ENCODE measurements around the gene NOP14. TPM values are rescaled to one million over a fixed set of nuclear protein-coding genes. Genes with fewer than 3 reads are reported as not detected.
"Not testable (repeated sequence)": the region's sequence is repeated elsewhere in the genome, so short reads cannot be mapped to it uniquely, and the experiment has no call there.

The NOP14 gene
- total RNA-seq, 1 experiment from 2014 or later = 19.2 TPM

DNA sequence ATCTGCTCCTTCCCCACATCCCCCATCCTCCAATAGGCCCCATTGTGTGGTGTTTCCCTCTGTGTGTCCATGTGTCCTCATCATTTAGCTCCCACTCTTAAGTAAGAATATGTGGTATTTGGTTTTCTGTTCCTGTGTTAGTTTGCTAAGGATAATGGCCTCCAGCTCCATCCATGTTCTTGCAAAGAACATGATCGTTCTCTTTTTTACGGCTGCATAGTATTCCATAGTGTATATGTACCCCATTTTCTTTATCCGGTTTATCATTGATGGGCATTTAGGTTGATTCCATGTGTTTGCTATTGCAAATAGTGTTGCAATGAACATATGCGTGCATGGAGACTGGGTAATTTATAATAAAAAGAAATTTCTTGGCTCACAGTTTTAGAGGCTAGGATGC, 31.7 kb upstream of the NOP14 start:
- Histone ChIP-seq H3K27ac (ENCODE audit: low read length) (no peak overlapping the region), H3K9me3 (ENCODE audit: low read length) (no peaks in the 10 kb centered on the region), H3K27me3 (ENCODE audit: low read length) (no peaks in the 10 kb centered on the region), H3K9me2 (replicated peaks; ENCODE audit: insufficient read depth, low read length) (no peaks in the 10 kb centered on the region), H2AFZ (ENCODE audit: low read length) (no peak overlapping the region), H4K20me1 (ENCODE audit: insufficient read depth, low read depth, low read length) (no peaks in the 10 kb centered on the region), H3K4me2 (ENCODE audit: low read depth, low read length, poor library complexity, severe bottlenecking) (no peak overlapping the region), H3K36me3 (ENCODE audit: insufficient read depth, low read length) (no peaks in the 10 kb centered on the region), H3K4me3 (ENCODE audit: low read length) (no peak overlapping the region), H3K79me2 (ENCODE audit: low read length) (no peaks in the 10 kb centered on the region), H3K4me1 (ENCODE audit: low read length) (peaks cover 4% of the 10 kb centered on the region; the same call in 1 of the 2 replicates), H3K9ac (ENCODE audit: low read length) (no peak overlapping the region)
- DNase-seq = no peak

- Histone ChIP-seq H3K9me3 (ENCODE audit: low read length) (peaks cover 2% of the 10 kb centered on the region; the same call in 1 of the 2 replicates), H3K4me2 (ENCODE audit: low read depth, low read length, poor library complexity, severe bottlenecking) (no peak overlapping the region), H3K9ac (ENCODE audit: low read length) (no peak overlapping the region), H2AFZ (ENCODE audit: low read length) (no peak overlapping the region), H3K79me2 (ENCODE audit: low read length) (no peaks in the 10 kb centered on the region), H3K36me3 (ENCODE audit: insufficient read depth, low read length) (no peaks in the 10 kb centered on the region), H3K9me2 (replicated peaks; ENCODE audit: insufficient read depth, low read length) (no peaks in the 10 kb centered on the region), H4K20me1 (ENCODE audit: insufficient read depth, low read depth, low read length) (no peaks in the 10 kb centered on the region), H3K4me1 (ENCODE audit: low read length) (no peaks in the 10 kb centered on the region), H3K4me3 (ENCODE audit: low read length) (no peak overlapping the region), H3K27me3 (ENCODE audit: low read length) (no peaks in the 10 kb centered on the region), H3K27ac (ENCODE audit: low read length) (no peak overlapping the region)
- no peak for DNase-seq
Observed at GRCh38 chr4:2991243-2991642, 28.0 kb upstream of the NOP14 start.

DNA sequence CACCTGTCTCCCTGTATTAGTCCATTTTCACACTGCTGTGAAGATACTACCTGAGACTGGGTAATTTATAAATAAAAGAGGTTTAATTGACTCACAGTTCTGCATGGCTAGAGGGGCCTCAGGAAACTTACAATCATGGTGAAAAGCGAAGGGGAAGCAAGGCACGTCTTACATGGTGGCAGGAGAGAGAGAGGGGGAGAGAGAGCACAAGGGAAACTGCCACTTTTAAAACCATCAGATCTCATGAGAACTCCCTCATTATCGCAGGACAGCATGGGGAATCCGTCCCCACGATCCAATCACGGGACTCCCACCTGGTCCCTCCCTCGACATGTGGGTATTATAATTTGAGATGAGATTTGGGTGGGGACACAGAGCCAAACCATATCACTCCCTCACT, 20.5 kb upstream of the NOP14 start:
- H4K20me1 ChIP-seq (ENCODE audit: insufficient read depth, low read depth, low read length); H3K27me3 ChIP-seq (ENCODE audit: low read length); H3K27ac ChIP-seq (ENCODE audit: low read length); H3K9me2 ChIP-seq (replicated peaks; ENCODE audit: insufficient read depth, low read length); H3K9ac ChIP-seq (ENCODE audit: low read length); H3K36me3 ChIP-seq (ENCODE audit: insufficient read depth, low read length); H3K9me3 ChIP-seq (ENCODE audit: low read length); DNase-seq; H3K4me2 ChIP-seq (ENCODE audit: low read depth, low read length, poor library complexity, severe bottlenecking); H2AFZ ChIP-seq (ENCODE audit: low read length); H3K4me3 ChIP-seq (ENCODE audit: low read length); H3K79me2 ChIP-seq (ENCODE audit: low read length); H3K4me1 ChIP-seq (ENCODE audit: low read length): not testable (repeated sequence)

- Histone ChIP-seq H3K9me3 (ENCODE audit: low read length) (peaks cover 8% of the 10 kb centered on the region), H3K4me2 (ENCODE audit: low read depth, low read length, poor library complexity, severe bottlenecking) (no peak overlapping the region), H3K79me2 (ENCODE audit: low read length) (no peaks in the 10 kb centered on the region), H3K4me1 (ENCODE audit: low read length) (no peaks in the 10 kb centered on the region), H3K9me2 (replicated peaks; ENCODE audit: insufficient read depth, low read length) (no peaks in the 10 kb centered on the region), H3K4me3 (ENCODE audit: low read length) (no peak overlapping the region), H3K36me3 (ENCODE audit: insufficient read depth, low read length) (no peaks in the 10 kb centered on the region; the same call in 1 of the 2 replicates), H3K27ac (ENCODE audit: low read length) (no peak overlapping the region), H3K27me3 (ENCODE audit: low read length) (no peaks in the 10 kb centered on the region; the same call in 1 of the 2 replicates), H3K9ac (ENCODE audit: low read length) (no peak overlapping the region), H2AFZ (ENCODE audit: low read length) (no peak overlapping the region), H4K20me1 (ENCODE audit: insufficient read depth, low read depth, low read length) (no peaks in the 10 kb centered on the region)
- no peak for DNase-seq
Observed at GRCh38 chr4:2982012-2982411, 18.8 kb upstream of the NOP14 start.

DNA sequence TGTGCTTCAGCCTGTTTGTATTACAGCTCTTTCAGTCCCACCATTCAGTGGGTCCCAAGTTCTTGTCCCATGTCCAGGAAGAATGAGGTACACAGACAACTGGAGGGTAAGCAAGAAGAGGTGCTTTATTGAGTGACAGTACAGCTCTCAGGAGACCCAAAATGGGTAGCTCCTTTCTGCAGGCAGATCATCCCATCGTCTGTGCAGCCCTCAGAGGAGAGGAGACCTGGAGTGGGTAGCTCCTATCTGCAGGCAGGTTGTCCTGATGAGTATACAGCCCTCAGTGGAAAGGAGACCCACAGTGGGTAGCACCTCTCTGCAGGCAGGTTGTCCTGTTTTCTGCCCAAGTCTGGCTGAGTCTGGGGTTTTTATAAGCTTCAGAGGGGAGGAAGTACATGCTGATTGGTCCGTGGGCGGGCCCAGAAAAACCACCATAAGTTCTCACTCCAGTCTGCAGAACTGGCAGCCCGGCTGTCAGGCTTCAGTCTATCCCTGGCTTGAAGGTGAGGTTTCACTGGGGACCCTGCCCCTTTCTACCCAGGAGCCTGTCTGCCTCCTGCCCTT, 18.1 kb upstream of the NOP14 start:
- peak; percentile 54 for DNase-seq

GRCh38 chr4:2977211-2978088, 14.2 kb upstream of the NOP14 start:
- H3K9me3 ChIP-seq (ENCODE audit: low read length) = peaks cover 7% of the 10 kb centered on the region; the same call in 1 of the 2 replicates
- H3K4me3 ChIP-seq (ENCODE audit: low read length) = no peak overlapping the region
- no peaks in the 10 kb centered on the region for H3K79me2 ChIP-seq (ENCODE audit: low read length)
- H3K9ac ChIP-seq (ENCODE audit: low read length) = no peak overlapping the region
- H3K4me1 ChIP-seq (ENCODE audit: low read length) = no peaks in the 10 kb centered on the region
- H3K9me2 ChIP-seq (replicated peaks; ENCODE audit: insufficient read depth, low read length) = no peaks in the 10 kb centered on the region
- H3K27me3 ChIP-seq (ENCODE audit: low read length) = no peaks in the 10 kb centered on the region; the same call in 1 of the 2 replicates
- DNase-seq = no peak
- no peaks in the 10 kb centered on the region; the same call in 1 of the 2 replicates for H3K36me3 ChIP-seq (ENCODE audit: insufficient read depth, low read length)
- no peak overlapping the region for H2AFZ ChIP-seq (ENCODE audit: low read length)
- H3K4me2 ChIP-seq (ENCODE audit: low read depth, low read length, poor library complexity, severe bottlenecking) = no peak overlapping the region
- H4K20me1 ChIP-seq (ENCODE audit: insufficient read depth, low read depth, low read length) = no peaks in the 10 kb centered on the region
- H3K27ac ChIP-seq (ENCODE audit: low read length) = no peak overlapping the region

More for the DNA sequence above, 18.1 kb upstream of the NOP14 start:
- no peak overlapping the region for H3K9ac ChIP-seq (ENCODE audit: low read length)
- H3K36me3 ChIP-seq (ENCODE audit: insufficient read depth, low read length) = no peaks in the 10 kb centered on the region; the same call in 1 of the 2 replicates
- no peaks in the 10 kb centered on the region for H3K9me2 ChIP-seq (replicated peaks; ENCODE audit: insufficient read depth, low read length)
- no peak overlapping the region for H3K27ac ChIP-seq (ENCODE audit: low read length)
- H3K4me1 ChIP-seq (ENCODE audit: low read length) = no peaks in the 10 kb centered on the region
- no peaks in the 10 kb centered on the region for H4K20me1 ChIP-seq (ENCODE audit: insufficient read depth, low read depth, low read length)
- H2AFZ ChIP-seq (ENCODE audit: low read length) = no peak overlapping the region
- H3K9me3 ChIP-seq (ENCODE audit: low read length) = peaks cover 7% of the 10 kb centered on the region; the same call in 1 of the 2 replicates
- no peaks in the 10 kb centered on the region for H3K79me2 ChIP-seq (ENCODE audit: low read length)
- H3K4me2 ChIP-seq (ENCODE audit: low read depth, low read length, poor library complexity, severe bottlenecking) = no peak overlapping the region
- no peak overlapping the region for H3K4me3 ChIP-seq (ENCODE audit: low read length)
- no peaks in the 10 kb centered on the region; the same call in 1 of the 2 replicates for H3K27me3 ChIP-seq (ENCODE audit: low read length)

DNA sequence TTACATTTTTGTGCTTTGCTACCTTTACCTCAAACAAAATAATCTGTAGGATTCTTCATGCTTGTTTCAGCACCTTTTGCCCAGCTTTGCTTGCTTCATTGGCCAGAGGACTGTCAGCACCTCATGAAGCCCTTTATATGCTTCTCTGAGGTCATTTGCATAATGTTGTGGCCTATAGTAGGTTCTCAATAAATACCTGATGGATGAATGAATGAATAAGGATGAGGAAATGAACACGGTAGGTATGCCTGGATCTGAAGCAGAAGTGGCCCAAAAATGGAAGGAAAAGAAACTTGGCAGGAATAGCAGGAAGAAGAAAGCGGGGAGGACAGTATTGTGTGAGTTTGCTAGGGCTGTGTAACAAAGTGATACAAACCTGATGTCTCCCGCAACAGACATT, 8.1 kb upstream of the NOP14 start:
- no peaks in the 10 kb centered on the region for H3K36me3 ChIP-seq (ENCODE audit: insufficient read depth, low read length)
- H3K9me2 ChIP-seq (replicated peaks; ENCODE audit: insufficient read depth, low read length) = no peaks in the 10 kb centered on the region
- no peak overlapping the region for H2AFZ ChIP-seq (ENCODE audit: low read length)
- H3K9ac ChIP-seq (ENCODE audit: low read length) = no peak overlapping the region
- no peaks in the 10 kb centered on the region for H3K9me3 ChIP-seq (ENCODE audit: low read length)
- H3K27me3 ChIP-seq (ENCODE audit: low read length) = no peaks in the 10 kb centered on the region
- no peaks in the 10 kb centered on the region for H4K20me1 ChIP-seq (ENCODE audit: insufficient read depth, low read depth, low read length)
- no peak overlapping the region for H3K4me2 ChIP-seq (ENCODE audit: low read depth, low read length, poor library complexity, severe bottlenecking)
- no peak overlapping the region for H3K27ac ChIP-seq (ENCODE audit: low read length)
- H3K79me2 ChIP-seq (ENCODE audit: low read length) = no peaks in the 10 kb centered on the region
- no peak for DNase-seq
- H3K4me1 ChIP-seq (ENCODE audit: low read length) = no peaks in the 10 kb centered on the region
- no peak overlapping the region for H3K4me3 ChIP-seq (ENCODE audit: low read length)

DNA sequence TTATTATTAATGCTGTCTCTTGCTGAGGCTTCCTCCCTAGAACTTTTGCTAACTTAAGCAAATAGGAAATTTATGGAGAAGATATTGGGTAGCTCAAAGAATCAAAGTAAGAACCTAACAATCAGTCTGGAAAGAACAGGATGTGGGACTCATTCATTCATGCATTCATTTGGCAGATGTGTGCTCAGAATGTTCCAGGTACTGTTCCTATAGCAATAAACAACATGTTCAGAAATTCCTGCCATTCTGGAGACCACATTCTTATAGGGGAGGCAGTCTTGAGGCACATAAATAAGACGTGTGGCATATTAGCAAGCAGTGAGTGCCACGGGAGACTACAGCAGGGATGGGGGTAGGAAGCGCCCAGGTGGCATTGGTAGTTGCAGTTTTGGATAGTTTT, 5.2 kb upstream of the NOP14 start:
- Histone ChIP-seq H3K4me3 (ENCODE audit: low read length) (no peak overlapping the region), H3K36me3 (ENCODE audit: insufficient read depth, low read length) (no peaks in the 10 kb centered on the region), H3K9ac (ENCODE audit: low read length) (no peak overlapping the region), H3K9me2 (replicated peaks; ENCODE audit: insufficient read depth, low read length) (no peaks in the 10 kb centered on the region), H4K20me1 (ENCODE audit: insufficient read depth, low read depth, low read length) (peaks cover 5% of the 10 kb centered on the region; the same call in 1 of the 2 replicates), H3K27me3 (ENCODE audit: low read length) (no peaks in the 10 kb centered on the region), H3K4me1 (ENCODE audit: low read length) (peaks cover 7% of the 10 kb centered on the region), H2AFZ (ENCODE audit: low read length) (no peak overlapping the region), H3K27ac (ENCODE audit: low read length) (no peak overlapping the region), H3K4me2 (ENCODE audit: low read depth, low read length, poor library complexity, severe bottlenecking) (no peak overlapping the region), H3K79me2 (ENCODE audit: low read length) (no peaks in the 10 kb centered on the region), H3K9me3 (ENCODE audit: low read length) (no peaks in the 10 kb centered on the region)
- DNase-seq = no peak

Measured in Karpas-422 (cell line).